GM12872 (cell line): ENCODE data around the gene PRODH2.

ENCODE experiments used
- TF ChIP-seq, protein P1 (sequence below): IDR thresholded peaks from 3 replicates; pipeline ENCODE4 v1.5.1; 2011; ENCODE audit warnings: low read depth, mild to moderate bottlenecking, low read length, moderate library complexity; ENCODE audit not compliant: insufficient read depth

The PRODH2 gene

GRCh38 chr19:35833972-35834371, 21.3 kb upstream of the PRODH2 start:
- TF ChIP-seq, protein P1, sequence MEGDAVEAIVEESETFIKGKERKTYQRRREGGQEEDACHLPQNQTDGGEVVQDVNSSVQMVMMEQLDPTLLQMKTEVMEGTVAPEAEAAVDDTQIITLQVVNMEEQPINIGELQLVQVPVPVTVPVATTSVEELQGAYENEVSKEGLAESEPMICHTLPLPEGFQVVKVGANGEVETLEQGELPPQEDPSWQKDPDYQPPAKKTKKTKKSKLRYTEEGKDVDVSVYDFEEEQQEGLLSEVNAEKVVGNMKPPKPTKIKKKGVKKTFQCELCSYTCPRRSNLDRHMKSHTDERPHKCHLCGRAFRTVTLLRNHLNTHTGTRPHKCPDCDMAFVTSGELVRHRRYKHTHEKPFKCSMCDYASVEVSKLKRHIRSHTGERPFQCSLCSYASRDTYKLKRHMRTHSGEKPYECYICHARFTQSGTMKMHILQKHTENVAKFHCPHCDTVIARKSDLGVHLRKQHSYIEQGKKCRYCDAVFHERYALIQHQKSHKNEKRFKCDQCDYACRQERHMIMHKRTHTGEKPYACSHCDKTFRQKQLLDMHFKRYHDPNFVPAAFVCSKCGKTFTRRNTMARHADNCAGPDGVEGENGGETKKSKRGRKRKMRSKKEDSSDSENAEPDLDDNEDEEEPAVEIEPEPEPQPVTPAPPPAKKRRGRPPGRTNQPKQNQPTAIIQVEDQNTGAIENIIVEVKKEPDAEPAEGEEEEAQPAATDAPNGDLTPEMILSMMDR: no peak

- TF ChIP-seq, protein P1: no peak
Measured at GRCh38 chr19:35832054-35832453, 19.4 kb upstream of the PRODH2 start.

DNA sequence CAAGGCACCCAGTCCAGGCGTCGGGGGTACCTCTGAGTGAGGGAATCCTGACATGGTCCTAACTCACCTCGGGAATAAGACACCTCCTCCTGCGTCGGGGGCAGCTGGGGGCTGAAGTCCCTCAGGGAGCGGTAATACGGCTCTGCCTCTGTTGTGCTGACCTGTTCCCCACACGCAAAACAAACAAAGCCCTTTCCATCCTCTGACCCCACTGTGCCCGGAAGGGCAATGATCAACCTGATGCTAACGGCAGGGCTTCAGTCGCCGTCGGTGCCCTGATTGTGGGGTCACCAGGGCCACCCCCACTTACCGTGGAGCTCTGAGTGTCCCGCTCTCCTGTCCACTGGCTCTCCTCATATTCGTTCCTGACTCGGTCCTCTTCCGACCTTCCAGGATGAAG, 18.3 kb upstream of the PRODH2 start:
- TF ChIP-seq, protein P1: no peak

DNA sequence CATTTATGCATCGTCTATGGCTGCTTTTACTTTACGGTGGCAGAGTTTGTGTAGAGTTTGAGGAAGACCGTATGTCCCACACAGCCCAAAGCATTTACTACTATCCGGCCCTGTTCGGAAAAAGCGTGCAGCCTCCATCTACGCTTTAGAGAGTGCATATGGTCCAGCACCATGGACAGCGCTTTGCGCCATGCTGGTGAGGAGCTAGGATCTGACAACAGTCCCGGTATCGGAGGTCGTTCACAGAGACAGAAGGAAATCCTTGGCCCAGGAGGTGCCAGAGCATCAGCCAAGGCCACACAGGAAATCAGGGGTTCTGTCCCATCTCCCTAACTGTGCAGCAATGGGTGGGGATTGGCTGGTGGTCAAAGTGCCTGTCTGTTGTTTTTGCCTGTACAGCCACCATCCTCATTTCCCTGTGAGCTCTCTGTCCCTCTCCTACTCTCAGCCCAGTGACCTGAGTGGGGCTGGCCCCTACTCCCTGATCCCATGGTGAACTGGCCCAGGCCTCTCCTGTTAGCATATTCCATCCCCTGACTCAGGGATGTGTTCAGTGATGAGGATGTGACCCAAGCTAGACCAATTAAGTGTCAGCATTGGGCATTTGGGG, 16.2 kb upstream of the PRODH2 start:
- TF ChIP-seq, protein P1: no peak

DNA sequence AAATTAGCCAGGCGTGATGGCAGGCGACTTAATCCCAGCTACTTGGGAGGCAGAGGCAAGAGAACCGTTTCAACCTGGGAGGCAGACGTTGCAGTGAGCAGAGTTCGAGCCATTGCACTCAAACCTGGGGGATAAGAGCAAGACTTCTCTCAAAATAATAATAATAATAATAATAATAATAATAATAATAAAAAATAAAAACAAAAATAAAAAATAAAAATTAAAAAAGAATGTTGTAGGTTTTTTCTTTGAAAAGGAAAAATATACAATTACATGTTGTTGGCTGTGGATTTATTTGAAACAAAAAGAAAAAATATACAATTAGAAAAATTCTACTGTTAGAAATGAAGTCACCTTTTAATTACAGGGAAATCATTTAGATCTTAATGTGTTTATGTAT, 11.5 kb upstream of the PRODH2 start:
- TF ChIP-seq, protein P1: no peak

DNA sequence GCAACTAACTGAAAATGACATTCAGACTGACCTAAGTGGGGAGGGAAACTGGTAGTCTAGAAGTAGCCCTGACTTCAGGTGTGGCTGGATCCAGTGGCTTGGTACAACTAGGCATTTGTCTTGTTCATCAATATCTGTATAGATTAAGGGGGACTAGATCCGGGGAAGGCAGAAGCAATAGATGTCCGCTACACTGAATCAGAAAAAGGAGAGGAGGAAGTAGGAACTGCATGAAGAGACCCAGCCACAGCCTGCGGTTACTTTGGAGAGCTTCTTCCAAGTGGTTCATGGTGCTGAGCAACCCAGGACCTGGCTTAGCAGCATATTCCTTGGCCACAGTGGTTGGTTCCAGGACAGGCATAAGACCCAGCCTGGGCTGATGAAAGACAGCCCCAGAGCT, 9.9 kb upstream of the PRODH2 start:
- TF ChIP-seq, protein P1: no peak

- TF ChIP-seq, protein P1: no peak
Measured at GRCh38 chr19:35818445-35818844, 5.8 kb upstream of the PRODH2 start.
